HuH-7.5 (cell line): Measurements from ENCODE around the gene SMG9.
"Not testable (repeated sequence)": the region's sequence is repeated elsewhere in the genome, so short reads cannot be mapped to it uniquely, and the experiment has no call there.

Experiments
- DNase-seq: peaks from one replicate; pipeline ENCODE4 v3.0.0; 2011; ENCODE audit warnings: low spot score

Gene SMG9

DNA sequence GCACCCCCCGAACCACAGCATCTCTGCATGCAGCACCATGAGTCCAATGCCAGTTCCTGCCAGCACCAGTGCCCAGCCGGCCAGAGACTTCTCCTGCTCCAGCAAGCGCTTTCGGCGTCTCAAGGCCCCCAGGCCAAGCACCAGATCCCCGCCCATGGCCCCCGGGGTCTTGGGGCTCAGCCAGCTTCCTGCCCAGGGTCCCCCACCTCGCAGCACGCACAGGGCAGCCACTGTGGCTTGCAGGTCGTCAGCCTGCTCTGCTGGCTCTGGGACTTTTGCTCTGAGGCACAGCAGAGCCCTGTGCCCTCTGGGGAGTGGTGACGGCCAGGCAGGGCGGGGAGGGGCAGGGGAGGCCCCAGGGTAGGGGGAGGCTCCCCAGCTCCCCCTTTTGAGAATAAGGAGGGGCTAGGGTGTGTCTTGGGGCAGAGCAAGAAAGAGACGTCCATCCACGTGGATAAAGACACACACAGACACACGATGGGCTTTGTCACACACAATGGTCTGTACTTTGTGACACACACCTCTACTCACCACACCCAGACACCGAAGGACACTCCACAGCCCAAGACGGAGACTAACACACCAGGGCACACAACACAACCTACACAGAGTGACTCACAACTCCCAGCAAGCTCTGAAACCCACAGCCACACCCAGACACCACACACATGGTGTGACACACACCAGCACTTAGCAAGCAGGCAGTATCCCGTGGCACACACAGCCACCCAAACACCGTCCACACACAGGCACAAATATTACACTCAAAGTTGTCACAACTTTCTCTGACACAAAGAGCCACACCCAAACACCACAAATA lies 26.2 kb upstream of the SMG9 start, which contains the start of gene KCNN4:
TSS of gene KCNN4 (minus strand) at position 268 of the 820 bp plus-strand sequence. CDS start at position 156, 112 bp downstream.
- DNase-seq = no peak

DNA sequence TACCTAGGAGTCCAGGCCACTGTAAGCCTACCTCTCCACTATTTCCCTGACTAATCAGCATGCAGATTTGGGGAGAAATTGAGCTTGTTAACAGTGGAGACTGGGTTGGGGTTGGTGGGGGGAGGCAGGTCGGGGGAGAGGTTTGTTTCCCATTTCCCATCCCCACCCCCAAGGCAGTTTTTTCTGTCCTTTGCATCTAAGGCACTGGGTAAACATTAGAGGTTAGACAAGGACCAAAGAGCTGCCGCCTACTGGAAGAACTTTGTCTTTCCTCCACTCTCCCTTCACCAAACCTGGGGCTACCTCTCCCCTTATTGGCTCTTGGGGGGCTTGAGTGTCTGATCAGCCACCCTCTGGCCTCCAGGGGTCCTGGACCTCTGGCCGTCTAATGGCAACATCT lies 25.1 kb upstream of the SMG9 start:
- no peak for DNase-seq

DNA sequence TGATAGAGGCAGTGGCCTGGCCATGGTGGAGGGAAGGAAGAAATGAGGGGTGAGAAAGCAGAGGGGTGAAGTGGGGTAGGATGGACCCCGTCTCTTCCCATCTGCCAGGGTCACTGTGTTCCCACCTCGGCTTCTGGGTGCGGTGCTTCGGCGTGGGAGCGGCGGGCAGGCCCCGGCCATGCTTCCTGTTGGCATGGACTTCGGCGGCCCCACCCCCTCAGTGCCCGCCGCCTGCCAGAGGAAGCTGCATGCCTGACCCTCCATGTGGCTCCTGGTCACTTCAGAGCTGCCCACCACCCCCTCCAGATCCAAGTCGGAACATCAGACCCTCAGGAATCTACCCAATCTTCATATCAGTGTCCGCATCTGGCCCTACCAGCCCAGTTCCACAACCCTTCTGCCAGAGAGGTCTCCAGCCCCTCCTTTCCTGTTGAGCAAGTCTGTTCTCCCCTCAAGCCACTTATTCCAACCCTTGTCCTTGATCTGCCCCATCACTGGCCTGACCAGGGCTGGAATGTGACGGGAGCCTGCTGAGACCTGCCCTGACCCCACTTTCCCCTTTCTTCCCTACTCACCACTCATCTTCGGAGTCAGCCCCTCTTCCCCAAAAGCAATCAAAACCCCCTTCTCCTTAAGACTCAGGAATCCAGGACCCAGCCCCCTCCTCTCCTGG lies 24.5 kb upstream of the SMG9 start:
- DNase-seq = no peak

DNA sequence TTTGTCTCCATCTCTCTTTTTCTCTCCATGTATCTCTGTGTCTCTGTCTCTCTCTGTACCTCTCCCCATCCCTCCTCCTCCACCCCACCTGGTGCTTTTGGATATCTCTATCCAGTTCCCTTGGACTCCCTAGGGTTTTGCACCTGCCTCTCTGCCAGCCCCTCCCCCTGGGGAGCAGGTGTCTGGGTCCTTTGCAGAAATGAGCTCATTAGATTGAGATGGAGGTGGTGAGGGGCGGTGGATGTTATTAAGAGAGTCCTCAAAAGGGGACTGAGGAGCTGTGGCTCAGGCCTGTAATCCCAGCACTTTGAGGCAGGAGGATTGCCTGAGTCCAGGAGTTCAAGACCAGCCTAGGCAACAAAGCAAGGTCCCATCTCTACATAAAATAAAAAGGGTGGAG lies 23.9 kb upstream of the SMG9 start:
- DNase-seq = no peak

DNA sequence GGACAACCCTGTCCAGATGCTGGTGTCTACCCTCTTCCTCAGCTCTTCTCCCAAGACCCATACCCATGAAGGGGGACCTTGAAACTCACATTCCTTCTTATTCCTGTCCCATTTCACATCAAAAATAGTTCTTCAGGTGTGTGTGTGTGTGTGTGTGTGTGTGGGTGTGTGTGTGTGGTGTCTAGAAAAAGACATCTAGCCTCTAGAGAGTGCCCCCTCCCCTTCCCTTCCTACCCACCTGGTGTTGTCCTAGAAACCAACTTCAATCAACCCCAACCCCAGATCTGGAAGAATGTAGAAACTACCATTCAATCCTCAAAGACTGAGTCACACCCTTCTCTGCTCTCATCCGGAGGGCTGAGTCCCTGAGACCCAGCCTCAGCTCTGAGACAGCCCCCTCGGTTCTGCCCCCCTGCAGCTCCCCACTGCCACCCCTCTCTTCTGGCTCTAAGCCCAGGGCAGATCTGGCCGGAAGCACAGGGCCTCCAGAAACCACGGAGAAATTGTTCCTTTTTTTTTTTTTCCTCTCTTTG lies 22.5 kb upstream of the SMG9 start:
- DNase-seq = no peak

DNA sequence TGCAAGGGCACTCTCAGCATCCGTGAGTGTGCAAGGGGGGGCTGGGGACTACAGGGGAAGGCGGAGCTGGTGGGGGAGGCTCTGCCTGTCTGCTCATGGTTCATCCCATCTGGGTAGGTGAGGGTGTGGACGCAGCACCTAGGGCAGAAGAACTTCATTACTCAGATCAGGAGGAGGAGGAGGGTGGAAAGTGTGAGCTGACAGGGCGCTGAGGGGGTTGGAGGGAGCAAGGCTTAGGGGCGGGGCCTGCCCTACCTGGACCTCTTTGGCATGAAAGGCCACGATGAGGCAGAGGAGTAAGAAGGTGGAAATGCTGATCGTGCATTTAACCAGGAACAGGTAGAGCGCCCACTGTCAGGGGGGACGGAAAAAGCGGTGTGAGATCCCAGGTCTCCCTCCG lies 21.5 kb upstream of the SMG9 start:
- DNase-seq = no peak

DNA sequence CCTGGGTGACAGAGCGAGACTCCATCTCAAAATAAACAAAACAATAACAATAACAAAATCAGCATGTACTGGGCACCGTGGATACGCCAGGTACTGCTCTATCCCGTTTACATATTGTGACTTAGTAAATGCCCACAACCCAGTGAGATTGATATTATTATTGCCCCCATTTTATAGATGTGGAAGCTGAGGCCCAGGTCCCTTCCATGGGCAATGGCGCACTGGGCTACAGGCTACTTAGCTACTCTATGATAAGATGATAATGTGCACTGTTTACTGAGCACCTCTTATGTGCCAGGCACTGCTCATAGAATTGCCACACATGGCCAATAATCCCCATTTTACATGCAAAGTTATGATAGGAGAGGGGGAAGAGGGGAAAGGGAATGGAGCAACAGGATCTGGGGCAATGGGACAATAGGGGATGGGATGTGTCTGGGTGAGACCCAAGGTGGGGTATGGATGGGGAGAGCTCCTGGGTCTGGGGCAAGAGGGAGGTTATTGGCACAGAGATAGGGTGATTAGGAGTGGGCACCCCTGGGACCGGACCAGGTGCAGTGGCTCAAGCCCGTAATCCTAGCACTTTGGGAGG lies 20.6 kb upstream of the SMG9 start:
- DNase-seq = no peak

DNA sequence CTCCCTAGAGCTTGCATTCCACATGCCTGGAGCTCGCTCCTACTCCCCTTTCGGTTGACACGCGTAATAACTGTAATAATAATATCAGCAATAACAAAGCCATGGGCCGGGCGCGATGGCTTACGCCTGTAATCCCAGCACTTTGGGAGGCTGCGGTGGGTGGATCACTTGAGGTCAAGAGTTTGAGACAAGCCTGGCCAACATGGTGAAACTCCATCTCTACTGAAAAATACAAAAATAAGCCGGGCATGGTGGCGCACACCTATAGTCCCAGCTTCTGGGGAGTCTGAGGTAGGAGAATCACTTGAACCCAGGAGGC lies 20.1 kb upstream of the SMG9 start:
- not testable (repeated sequence) for DNase-seq

DNA sequence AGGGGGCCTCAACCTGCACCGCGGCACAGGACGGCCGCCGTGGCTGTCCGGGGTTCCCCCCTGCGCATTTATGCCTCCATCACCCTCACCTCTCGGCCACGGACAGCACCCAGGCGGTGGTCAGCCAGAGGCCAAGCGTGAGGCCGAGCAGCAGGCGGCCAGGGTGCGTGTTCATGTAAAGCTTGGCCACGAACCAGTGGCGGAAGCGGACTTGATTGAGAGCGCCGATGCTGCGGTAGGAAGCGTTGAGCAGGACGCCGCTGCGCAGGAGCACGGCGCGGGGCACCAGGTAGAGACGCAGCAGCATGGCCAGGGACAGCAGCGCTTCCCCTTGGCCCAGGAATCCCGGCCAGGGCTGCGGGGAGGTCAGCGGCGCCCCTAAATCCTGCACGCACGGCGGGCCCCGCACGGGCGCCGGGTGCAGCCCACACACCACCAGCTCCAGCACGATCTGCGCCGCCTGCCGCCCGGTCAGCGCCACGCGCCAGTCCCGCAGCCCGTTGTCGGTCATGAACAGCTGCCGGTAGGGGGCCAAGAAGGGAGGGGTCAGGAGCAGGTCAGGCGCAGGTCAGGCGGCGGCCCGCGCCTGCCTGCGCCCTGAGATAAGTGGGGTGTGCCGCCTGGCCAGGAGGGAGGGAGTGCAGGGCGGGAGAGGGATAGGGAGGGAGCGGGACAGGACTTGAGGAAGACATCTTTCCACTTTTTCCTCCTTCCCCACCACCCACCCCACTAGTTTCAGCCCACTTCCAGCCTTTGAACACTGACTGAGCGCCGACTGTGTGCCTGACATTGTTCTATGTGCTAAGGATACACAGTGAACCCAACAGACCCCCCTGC lies 19.6 kb upstream of the SMG9 start:
- DNase-seq = peak; percentile 95

DNA sequence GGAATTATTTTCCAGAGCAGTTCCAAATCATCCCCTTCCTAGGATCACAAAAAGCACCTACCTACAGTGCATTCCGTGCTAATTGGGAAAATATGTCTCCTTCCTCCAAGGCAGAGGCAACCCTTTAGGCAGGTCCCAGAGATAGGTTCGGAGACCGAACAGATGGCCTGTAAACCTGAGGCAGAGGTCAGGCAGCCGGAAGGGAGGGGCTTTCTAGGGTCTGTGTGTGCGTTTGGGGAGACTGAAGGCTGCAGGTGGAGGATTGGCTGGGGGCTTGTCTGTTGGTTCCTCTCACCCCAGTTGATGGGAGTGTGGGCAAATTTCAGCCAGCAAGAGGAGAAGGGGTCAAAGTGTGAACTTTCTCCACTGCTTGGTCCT lies 19.0 kb upstream of the SMG9 start:
- peak; percentile 61 for DNase-seq

DNA sequence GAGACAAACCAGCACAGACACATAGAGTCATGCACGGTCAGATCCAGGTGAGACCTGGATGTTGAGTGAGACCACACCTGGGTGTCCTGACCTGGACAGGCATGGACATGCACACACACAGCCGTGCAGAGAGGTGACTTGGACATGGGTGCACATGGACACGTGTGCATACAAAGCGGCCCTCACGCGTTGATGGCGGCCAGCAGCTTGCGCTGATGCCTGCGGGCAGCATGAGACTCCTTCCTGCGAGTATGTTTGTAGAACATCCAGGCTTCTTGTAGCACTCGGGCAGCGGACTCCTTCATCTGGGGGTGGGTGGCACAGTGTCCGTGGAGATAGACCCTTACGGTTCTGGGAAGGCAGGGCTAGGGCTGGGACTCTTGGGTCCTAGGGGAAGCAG lies 14.5 kb upstream of the SMG9 start:
- DNase-seq = no peak

DNA sequence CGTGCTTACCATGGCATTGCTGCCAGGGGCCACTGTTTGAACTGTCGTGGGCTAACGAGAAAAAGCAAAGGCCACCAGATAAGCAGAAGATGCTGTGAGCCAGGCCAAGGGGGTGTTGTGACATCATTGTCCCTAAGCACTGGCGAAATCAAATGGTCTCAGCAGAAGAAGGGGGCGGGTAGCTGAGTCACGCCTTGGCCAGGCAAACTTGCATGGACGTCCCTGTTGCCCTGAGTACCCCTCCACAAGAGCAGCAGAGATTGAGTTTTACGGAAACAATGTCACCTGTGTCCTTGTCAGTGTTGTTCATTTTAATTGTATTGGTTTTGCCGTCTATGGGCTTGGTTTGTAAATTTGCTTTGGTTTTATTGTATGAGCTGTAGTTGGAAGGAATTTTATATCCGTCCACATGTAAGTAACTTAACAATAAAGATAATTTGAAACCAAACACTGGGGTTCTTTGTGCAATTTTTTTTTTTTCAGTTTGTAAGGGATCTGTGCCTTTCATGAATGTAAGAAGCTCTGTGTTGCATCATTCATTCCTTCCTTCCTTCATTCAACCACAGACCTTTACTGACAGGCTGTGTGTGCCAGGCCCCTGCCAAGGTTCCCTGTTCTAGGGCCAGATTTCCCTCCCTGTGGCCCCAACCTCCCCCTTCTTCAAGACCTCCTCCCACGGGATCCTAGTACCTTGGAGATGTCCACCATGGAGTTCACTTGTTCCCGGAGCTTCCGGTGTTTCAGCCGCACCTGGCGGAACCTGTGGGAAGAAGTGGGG lies 13.7 kb upstream of the SMG9 start:
- no peak for DNase-seq

DNA sequence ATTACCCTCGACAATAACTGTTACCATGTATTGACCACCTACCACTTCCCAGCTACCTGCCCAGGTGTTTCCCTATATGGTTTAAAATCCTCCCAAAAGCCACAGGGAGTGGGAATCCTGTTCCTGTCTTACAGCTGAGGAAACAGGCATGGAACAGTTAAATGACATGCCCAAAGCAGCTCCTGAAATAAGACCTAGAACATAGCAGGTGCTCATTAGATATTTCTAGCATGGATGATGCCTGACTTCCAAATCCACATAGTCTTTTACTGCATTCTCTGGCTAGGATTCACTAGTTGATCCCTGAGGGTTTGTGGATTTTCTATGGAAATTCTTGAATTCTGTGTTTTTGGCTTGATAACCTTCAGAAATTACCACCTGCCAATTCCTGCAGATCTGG lies 13.1 kb upstream of the SMG9 start:
- DNase-seq = no peak

DNA sequence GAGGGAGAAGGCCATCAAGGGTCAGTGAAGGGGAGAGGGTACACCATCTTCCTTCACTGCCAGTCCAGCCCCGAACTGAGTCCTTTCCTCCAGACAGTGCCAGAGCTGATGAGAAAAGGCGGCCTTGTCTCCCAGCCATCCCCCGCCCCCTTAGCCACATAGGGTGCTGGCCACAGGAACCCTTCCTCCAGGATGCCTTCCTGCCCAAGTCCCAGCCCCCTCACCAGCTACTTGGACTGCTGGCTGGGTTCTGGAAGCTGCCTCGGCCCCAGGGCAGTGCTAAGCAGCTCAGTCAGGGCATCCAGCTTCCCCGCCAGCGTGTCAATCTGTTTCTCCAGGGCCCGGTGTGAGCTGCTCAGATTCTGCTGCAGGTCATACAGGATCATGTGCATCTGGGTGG lies 12.6 kb upstream of the SMG9 start:
- DNase-seq = no peak

DNA sequence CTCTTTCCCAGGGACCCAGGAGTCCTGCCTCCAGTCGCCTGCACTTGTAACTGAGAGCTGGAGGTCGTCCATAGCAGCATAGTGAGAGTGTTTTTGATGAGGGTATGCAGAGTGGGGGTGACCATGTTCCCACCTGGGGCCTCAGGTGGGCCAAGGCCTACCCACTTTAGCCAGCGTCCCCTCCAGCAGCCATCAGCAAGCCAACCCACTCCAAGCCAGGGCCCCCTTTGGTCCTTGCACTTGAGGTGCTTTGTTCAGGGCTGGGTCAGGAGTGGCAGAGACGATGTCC lies 11.9 kb upstream of the SMG9 start:
- no peak for DNase-seq

DNA sequence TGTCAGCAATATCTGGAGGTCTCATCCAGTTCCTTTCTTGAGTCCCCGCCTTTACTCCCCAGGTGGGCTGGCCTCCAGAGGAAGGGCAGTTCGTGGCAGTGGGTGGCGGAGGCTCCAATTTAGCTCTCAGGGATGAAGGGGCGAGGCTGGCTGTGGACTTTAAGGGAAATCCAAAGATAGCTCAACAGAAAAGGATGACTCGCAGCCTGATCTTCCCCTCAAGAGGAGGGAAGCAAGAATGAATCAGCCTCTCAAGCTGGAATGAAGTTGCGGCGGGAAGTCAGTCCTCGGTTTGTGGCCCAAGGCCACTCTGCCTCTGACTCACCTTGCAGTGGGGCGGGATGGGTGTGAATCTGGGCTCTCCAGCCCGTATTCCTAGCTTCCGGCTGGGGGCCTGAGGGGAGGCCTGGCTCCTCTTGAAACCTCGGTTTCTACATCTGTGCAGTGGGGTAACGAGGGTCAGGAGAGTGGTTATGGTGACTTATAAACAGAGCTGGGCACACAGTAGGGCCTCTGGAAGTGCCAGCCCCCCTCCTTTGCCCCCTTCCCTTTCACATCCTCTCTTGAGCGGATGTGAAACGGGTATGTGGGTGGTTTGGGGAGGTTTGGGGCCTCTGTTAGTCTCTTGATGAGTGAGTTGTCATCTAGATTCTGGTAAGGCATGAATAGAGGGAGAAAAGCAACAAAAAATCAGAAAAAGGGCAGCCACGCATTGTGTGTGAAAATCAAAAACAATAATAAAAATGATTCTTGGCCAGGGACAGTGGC lies 10.5 kb upstream of the SMG9 start:
- no peak for DNase-seq

DNA sequence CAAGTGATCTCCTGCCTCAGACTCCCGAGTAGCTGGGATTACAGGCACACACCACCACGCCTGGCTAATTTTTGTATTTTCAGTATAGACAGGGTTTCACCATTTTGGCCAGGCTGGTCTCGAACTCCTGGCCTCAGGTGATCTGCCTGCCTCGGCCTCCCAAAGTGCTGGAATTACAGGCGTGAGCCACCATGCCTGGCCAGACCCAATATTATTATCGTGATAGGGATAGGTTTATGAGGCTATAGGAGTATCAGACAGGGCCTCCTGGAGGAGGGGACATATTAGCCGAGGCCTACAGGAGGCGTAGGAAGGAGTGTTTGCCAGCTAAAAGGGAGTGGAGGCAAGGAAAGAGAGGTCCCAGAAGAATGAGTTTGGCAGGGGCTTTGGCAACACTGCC lies 9.9 kb upstream of the SMG9 start:
- not testable (repeated sequence) for DNase-seq

DNA sequence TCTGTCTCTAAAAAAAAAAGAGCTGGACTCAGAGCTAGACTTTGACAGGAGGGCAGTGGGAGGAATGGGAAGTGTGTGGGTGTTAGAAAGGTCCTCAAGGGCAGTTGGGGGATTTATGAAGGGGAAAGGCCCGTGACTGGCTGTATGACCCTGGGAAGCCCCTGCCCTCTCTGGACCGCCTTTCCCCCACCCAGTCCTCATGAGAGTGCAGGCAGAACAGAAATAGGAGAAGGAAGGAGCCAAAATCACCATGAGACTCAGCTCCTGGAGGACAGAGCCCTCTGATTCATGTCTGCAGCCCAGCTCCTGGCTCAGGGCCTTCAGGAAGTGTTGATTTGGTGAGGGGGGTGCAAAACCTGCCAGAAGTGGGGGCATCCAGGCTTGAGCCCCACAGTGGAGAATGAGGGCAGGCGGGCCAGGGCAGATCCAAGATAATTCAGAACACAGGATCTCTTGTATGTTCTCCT lies 8.7 kb upstream of the SMG9 start:
- no peak for DNase-seq

DNA sequence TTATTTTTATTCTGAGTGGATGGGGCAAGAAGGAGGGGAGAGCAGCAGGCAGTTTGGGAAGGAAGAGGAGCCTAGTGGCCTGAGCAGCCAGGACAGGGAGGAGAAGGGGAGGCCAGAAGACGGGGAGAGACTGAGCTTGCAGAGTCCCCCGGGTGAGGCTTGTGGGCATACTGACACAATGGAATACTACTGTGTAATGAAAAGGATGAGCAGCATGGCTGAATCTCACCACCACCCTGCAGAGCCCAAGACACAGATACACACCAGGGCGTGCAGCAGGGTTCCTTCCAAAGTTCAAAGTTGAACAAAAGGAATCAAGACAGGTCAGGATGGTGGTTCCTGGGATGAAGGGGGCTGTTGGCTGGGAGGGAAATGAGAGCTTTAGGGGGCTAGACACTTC lies 8.1 kb upstream of the SMG9 start:
- DNase-seq = no peak

DNA sequence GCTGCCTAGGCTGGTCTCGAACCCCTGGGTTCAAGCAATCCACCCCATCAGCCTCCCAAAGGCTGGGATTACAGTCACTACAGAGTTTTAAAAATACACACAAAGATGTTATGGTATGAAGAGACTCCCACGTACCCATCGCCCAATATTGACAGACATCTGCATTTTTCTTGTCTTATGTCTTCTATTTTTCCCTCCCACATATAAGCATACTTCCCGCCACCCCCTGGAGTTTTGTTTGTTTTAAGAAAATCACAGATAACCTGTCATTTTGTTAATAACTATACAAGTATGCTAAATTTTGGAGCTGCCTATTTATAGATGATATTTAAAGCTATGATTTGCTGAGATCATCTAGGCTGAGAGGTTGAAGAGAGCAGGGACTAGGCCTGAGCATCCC lies 6.2 kb upstream of the SMG9 start:
- DNase-seq = no peak

DNA sequence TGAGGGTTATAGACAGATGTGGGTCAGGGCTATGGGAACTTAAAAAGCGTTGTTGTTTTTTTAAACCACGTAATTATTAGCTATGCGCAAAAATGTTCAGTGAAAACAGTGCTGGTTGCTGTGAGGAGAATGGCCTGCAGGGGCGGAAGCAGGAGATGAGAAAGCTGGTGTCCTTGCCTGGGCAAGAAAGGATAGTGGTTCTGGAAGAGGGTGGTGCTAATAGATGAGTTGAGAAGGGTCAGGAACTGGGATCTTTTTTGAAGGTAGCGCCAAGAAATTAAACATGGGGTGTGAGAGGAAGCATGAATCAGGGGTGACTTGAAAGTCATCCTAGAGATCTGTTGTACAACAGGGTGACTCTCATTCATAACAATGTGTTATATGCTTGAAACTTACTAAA lies 4.8 kb upstream of the SMG9 start:
- DNase-seq = no peak
